GM18868 (cell line): ENCODE results near the gene CATSPERZ.
"Not testable (repeated sequence)": the region's sequence is repeated elsewhere in the genome, so short reads cannot be mapped to it uniquely, and the experiment has no call there.

ENCODE experiments used
- ATAC-seq: cut with Tn5 transposase; IDR thresholded peaks from one replicate; pipeline ENCODE4 v1.9.1; 2021; ENCODE audit warnings: mild to moderate bottlenecking, moderate library complexity; ENCODE audit not compliant: unreplicated experiment

The CATSPERZ gene

DNA sequence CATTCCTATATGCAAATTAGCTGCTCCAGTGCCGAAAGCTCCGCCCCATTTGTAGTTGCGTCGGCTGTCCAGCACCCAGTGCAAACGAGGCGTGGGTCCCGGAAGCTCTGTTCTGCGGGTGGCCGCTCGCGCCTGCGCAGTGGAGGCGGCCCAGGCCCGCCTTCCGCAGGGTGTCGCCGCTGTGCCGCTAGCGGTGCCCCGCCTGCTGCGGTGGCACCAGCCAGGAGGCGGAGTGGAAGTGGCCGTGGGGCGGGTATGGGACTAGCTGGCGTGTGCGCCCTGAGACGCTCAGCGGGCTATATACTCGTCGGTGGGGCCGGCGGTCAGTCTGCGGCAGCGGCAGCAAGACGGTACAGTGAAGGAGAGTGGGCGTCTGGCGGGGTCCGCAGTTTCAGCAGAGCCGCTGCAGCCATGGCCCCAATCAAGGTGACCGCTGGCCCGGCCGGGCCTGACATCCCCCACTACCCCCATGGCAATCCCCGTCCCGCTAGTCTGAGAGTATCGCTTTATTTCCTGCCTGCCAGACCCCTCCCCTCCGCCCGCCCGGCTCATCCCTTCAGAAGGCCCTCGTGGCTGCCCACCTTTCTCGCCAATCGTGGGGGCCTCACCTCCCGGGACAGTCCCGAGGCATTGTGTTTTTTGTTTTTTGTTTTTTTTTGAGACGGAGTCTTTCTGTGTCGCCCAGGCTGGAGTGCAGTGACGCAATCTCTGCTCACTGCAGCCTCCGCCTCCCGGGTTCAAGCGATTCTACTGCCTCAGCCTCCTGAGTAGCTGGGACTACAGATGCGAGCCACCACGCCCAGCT, 18.0 kb downstream of the CATSPERZ start, which contains the start of gene PRDX5:
TSS of gene PRDX5 (plus strand) at position 161 of the 805 bp plus-strand sequence. CDS start at position 256, 95 bp downstream.
- peak; percentile 72 for ATAC-seq

DNA sequence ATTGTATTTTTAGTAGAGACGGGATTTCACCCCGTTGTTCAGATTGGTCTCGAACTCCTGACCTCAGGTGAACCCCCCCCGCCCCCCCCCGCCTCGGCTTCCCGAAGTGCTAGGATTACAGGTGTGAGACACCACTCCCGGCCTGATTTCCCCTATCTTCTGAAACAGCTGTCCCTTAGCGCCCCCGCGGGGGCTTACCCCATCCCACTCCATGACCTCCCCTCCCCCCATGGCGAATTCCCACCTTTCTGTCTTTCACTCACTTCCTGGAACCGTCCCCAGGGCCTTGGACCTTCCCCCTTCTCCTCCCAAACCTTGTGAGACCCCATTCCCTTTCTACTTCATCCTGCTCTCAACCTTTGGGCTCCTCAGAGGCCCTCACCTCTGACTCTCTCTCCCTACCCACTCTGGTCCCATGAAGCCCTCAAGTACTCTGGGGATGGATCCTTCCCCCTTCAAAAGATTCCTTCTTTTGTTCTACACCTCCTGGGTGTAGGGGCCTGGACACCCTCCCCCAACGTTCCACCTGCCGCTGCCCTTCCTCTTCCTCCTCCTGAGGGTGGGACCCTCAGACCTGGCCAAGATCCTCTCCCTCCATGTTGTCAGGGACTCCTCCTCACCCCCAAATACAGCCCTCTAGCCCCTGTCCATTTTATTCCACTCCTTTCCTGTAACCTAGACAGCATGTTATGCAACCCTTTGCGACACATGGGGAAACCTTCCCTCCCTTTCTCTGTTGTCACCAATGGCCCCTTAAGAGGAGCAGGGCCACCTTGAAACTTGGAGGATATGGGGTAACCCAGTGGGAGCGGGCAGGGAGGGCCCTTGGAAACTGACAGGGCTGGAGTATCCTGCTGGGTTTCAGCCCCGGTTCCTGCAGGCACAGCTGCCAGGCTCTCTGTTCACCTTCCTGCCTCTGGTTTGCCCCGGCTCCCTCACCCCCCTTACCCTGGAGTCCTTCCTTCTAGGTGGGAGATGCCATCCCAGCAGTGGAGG, 18.9 kb downstream of the CATSPERZ start:
- no peak for ATAC-seq

DNA sequence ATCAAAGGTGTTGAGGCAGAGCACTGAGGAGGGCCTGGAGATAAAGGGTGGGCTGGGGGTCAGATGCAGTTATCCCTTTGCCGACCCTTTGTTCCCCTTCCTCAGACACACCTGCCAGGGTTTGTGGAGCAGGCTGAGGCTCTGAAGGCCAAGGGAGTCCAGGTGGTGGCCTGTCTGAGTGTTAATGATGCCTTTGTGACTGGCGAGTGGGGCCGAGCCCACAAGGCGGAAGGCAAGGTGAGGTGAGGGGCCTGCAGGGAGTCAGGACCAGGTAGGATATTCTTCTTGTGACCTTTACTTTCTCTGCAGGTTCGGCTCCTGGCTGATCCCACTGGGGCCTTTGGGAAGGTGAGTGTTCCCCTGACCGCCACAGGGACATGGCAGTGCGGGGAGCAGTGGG, 20.4 kb downstream of the CATSPERZ start:
- ATAC-seq, result no peak

DNA sequence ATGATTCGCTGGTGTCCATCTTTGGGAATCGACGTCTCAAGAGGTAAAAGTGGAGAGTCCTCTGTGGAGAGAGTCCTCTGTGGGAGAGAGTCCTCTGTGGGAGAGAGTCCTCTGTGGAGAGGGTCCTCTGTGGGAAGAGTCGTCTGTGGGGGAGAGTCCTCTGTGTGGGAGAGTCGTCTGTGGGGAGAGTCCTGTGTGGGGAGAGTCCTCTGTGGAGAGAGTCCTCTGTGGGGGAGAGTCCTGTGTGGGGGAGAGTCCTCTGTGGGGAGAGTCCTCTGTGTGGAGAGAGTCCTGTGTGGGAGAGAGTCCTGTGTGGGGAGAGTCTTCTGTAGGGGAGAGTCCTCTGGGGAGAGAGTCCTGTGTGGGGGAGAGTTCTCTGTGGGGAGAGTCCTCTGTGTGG, 20.9 kb downstream of the CATSPERZ start:
- ATAC-seq, result no peak

DNA sequence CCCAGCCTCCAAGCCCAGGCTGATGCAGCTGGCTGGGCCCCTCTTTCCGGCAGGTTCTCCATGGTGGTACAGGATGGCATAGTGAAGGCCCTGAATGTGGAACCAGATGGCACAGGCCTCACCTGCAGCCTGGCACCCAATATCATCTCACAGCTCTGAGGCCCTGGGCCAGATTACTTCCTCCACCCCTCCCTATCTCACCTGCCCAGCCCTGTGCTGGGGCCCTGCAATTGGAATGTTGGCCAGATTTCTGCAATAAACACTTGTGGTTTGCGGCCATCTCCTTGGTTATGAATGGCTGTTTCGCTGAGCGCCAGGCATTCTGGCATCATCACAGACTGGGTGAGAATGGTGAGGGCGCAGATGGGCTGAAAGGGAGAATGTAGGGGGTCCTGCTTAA, 21.4 kb downstream of the CATSPERZ start:
- no peak for ATAC-seq

DNA sequence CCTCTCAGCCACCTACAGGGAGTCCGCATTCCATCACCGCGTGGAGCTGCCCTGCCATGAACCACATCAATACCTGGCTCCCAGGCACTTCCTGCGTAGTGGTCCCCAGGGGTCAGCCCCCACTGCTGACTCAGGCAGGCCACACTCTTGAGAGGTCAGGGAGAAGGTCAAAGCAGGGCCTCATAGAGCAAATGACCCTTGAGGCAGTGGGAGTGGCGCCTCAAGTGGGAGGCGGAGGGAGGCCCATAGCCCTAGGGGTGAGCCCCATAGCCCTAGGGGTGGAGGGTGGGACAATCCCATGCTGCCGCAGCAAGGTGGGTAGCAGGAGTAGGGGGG, 22.7 kb downstream of the CATSPERZ start:
- ATAC-seq, result no peak

DNA sequence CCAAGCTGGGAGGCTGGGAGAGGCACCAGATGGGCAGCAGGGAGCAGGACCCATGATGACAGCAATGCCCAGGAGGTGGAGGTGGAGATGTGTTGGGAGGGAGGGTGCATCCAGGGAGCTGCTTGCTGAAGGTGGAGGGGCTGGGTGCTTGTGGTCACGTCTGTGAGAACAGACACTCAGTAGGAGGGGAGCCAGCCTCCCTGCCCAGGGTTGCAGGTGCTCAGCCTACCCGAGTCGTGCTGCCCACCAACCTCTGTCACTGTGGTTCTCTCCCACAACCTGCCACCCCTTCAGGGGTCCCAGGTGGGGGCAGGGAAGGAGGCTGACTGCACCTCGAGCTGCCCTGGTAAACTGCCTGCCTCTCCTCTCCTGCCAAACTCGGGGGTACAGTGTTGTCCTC, 23.2 kb downstream of the CATSPERZ start:
- ATAC-seq, result no peak

DNA sequence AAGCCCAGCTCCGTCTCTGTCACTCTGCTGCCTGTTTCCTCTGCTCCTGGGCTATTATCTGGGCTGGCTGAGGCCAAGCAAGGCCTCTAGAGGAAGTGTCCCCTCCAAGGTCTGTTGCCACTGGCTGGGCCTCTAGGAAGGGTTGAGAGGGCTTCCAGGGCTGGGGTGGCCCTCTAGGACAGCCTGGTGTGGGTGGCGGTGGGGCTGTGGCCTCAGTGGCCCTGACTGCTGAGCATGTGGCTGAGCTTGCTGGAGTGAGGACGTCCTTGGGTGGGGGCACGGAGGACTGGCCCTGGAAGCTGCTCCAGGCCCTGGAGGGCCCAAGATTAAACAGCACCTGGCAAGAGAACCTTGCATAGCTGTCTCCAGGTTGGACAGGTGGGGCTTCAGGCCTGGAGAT, 23.8 kb downstream of the CATSPERZ start:
- ATAC-seq, result not testable (repeated sequence)

DNA sequence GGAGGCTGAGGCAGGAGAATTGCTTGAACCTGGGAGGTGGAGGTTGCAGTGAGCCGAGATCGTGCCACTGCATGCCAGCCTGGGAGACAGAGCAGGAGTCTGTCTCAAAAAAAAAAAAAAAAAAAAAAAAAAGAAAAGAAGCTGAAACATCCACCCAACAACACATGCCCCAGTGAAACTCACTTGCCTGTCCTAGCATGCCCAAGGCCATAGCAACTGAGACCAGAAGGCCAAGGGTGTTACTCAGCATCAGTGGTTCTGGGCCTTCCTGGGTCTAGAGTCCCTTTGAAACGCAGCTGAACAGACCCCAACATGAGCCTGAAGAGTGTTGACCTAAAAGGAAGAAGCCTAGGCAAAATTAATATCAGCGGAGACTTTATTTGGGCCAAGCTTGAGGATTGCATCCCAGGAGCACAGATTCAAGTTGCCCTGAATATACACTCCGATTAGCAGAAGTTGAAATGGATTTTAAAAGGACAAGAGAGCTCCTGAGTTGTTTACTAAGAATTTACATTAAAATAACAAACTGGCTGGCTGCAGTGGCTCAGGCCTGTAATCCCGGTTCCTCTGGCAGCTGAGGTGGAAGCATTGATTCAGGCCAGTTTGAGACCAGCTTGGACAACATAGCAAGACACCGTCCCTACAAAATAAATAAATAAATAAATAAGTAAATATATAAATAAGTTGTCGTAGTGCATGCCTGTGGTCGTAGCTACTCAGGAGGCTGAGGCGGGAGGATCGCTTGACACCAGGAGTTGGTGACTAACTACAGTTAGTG, 24.7 kb downstream of the CATSPERZ start:
- no peak for ATAC-seq

DNA sequence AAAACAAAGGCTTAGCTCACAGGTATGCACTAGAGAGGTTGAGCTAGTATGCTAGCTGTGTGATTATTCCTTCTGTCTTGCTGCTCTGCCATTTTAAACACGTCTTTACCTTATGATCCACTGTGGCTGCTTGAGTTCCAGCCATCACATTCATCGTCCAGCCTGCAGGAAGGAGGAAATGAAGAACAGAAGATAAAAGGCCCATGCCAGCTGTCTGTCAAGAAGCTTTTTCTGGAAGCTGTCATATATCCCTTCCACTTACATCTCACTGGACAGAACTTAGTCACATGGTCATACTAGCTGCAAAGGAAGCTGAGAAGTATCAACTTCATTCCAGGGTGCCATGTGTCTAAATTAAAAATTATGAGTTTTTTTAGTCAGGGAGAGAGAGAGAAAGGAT, 27.2 kb downstream of the CATSPERZ start:
- no peak for ATAC-seq

DNA sequence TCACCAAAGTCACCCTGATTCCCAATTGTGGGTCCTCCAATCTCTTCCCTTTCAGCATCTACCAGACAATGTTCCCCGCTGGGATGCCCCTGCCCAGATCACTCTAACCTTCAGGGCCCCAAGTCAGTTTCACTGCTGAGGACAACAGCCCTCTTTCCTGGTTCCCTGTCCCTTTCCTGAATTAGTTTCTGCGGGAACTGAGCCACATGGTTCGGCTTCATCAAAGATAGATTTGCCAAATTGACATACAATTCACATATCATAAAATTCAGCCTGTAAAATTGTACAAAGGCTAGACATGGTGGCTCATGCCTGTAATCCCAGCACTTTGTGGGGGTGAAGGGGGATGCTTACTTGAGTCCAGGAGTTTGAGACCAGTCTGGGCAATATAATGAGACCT, 27.8 kb downstream of the CATSPERZ start:
- ATAC-seq, result no peak

DNA sequence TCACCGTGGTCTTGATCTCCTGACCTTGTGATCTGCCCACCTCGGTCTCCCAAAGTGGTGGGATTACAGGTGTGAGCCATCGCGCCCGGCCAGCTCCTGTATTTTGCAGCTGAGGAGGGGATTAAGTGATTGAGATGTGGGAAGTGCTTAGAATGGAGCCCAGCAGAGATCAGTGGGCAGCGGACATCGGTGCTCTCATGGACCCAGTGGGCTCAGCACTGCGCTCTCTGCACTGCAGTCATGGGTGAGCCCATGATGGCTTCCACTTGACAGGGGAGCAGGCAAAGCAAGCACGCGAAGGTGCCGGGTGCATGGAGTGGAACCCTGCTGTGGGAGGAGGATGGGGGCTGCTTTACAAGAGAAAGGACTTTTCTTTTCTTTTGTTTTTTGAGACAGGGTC, 30.7 kb downstream of the CATSPERZ start:
- no peak for ATAC-seq

DNA sequence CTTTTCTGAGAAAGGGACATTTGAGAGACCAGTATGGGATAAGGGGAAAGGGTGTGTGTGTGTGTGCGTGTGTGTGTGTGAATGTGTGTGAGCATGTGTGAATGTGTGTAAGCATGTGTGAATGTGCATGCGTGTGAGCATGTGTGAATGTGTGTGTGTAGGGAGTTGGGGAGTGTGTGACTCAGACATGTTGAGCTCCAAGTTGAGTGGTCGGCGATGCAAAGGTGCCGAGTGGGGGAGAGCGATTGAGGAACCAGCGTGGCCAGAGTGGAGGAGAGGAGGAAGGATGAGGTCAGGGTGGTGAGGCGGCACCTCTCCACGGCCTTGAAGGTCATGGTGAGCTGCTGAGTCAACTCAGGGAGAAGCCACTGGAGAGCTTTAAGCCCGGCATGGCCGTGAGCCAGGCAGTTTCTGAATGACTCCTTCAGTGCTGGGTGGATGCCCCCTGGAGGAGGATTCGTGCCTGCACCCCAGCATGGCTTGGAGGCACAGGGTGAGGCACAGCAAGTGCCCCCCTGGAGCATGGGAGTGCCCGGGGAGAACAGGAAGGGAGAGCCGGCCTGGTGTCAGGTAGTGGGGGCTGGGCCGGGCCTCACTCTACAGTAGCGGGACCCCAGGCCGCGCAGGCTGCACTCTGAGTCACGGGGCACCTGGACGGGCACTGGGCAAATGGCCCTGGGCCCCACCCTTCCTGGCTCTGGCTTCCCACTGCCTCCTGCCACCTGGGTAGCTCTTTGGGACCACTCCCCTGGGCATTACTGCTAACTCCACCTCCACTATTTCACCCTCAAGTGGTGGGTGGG, 31.6 kb downstream of the CATSPERZ start:
- peak; percentile 46 for ATAC-seq

DNA sequence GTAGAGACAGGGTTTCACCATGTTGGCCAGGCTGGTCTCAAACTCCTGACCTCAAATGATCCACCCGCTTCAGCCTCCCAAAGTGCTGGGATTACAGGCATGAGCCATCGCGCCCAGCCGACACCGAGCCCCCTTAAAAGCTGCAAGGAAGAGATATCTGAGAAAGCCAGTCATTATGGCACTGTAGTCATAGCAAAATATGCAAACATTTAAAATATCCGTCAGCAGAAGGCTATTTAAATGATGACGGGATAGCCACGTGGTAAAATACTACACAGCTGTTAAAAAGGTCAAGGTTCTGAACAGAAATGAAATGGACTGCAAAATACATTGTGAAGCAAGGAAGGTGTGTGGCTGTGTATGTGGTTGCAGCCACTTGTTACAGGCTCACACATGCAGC, 33.4 kb downstream of the CATSPERZ start:
- ATAC-seq, result no peak

DNA sequence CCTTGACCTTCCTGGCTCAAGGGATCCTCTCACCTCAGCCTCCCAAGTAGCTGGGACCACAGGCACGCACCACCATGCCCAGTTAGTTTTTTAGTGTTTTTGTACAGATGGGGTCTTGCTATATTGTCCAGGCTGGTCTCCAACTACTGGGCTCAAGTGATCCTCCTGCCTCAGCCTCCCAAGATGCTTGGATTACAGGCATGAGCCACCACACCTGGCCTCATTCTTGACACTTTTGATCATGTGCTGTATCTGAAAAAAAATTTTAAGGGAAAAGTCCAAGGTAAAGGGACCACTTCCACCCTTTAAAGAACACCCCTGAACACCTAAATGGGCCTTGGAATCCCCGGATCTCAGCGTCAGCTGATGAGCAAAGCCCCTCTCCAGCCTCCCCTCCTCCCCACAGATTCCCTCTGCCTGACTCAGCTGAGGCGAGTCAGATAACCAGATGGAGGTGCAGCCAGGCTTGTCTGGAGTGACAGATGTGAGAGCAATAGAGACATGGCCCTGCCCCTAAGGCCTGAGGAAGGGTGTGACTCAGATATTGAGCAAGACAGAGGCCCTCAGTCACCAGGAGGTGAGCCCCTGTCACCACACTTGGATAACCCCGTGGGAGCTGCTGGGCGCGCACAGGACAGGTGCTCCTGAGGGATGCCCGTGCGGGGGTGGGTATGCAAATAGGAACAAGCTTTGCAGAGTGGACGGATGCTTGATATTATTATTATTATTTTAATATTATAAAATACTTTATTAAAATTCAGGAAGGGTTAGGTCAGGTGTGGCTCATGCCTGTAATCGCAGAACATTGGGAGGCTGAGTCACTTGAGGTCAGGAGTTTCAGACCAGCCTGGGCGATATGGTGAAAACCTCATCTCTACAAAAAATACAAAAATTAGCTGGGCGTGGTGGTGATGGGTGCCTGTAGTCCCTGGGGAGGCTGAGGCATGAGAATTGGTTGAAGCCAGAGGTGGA, 34.9 kb downstream of the CATSPERZ start:
- ATAC-seq, result peak; percentile 81

DNA sequence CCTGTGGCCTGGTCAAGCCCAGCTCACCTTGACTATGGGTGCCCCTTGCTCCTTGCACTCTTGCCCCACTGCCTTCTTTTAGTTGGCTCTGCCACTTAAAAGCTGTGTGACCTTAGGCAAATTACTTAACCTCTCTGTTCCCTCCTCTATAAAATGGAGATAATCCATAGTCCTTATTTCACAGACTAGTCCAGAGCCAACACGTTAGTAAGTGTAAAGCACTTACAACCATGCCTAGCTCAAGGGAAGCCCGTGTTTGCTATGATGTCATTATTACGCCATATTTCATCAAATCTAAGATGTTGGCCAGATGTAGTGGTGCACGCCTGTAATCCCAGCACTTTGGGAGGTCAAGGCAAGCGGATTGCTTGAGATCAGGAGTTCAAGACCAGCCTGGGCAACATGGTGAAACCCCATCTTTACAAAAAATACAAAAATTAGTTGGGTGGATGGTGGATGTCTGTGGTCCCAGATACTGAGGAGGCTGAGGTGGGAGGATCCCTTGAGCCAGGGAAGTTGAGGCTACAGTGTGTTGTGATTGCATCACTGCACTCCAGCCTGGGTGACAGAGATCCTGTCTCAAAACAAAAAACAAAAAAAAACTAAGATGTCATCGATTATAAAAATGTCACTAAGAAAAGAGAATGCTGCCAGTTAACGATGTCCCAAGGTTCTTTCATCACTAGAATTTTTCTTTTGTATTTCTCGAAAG, 37.5 kb downstream of the CATSPERZ start:
- ATAC-seq, result no peak

DNA sequence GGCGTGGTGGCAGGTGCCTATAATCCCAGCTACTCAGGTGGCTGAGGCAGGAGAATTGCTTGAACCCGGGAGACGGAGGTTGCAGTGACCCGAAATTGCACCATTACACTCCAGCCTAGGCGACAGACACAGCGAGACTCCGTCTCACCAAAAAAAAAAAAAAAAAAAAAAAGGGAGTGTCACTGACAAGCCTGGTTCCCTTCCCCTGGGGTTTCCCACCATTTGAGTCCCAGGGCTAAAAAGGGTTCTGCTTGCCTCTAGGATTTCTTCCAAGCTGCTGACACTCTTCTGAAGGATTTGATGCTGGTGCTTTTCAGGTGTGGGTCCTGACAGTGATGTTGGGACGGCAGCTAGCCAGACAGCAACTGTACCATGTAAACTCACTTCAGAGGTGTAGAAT, 38.6 kb downstream of the CATSPERZ start:
- ATAC-seq, result no peak

DNA sequence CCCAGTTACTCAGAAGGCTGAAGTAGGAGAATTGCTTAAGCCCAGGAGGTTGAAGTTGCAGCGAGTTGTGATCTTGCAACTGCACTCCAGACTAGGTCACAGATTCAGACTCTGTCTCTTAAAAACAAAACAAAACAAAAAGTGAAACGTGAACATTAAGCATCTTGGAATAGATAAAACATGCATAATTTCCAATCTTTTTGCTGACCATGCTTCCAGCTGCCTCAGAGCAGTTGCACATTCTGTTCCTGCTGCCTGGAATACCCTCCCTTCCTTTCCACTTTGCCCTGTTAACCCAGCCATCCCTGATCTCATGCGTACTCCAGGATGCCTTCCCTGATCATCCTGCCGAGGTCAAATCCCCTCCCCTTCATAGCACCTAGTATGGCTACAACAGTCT, 39.1 kb downstream of the CATSPERZ start:
- ATAC-seq, result no peak
